Omental fat pad (tissue), 4 donors: ENCODE data around the gene CFAP77. TPM values are rescaled to one million over a fixed set of nuclear protein-coding genes. Genes with fewer than 3 reads are reported as not detected.

Source experiments
- ATAC-seq: fragments of 150-250 bp; one replicate; pipeline ENCODE4 v1.9.1; 2016; ENCODE audit warnings: mild to moderate bottlenecking, moderate library complexity; ENCODE audit not compliant: low FRiP score
- DNase-seq: peaks from one replicate; pipeline ENCODE4 v3.0.0-alpha.2; 2019; ENCODE audit warnings: low spot score
- CTCF ChIP-seq, 3 donors: fragments of 450-650 bp; IDR thresholded peaks; one replicate each; pipeline ENCODE4 v1.5.1; 2016 to 2017; ENCODE audit warnings: antibody characterized with exemption in 3 of 3, mild to moderate bottlenecking in 3 of 3, moderate library complexity in 2 of 3
- total RNA-seq, 4 donors: library from RNA; depleted of rRNA; stranded (reverse); fragments of >200 nt; gene quantifications; one replicate each; pipeline ENCODE4 v1.1.0, GENCODE V29; 2016

CFAP77 gene
- total RNA-seq, 4 donors from 2014 or later = not detected

- no peak for TF ChIP-seq CTCF (IDR thresholded peaks at IDR 0.05)
- DNase-seq = no peak
- no peak for ATAC-seq
These were observed 128.1 kb downstream of the CFAP77 start for GRCh38 chr9:132538071-132538470.

- no peak for TF ChIP-seq CTCF (IDR thresholded peaks at IDR 0.05)
- DNase-seq (no peak), ATAC-seq (no peak)
These were observed 129.1 kb downstream of the CFAP77 start for GRCh38 chr9:132539096-132539495.

- ATAC-seq = no peak
- no peak for TF ChIP-seq CTCF (IDR thresholded peaks at IDR 0.05)
- DNase-seq = no peak
These were observed 131.0 kb downstream of the CFAP77 start for GRCh38 chr9:132541051-132541450.

GRCh38 chr9:132541870-132542830 is 132.1 kb downstream of the CFAP77 start:
- ATAC-seq = no peak
- TF ChIP-seq CTCF (IDR thresholded peaks at IDR 0.05) = no peak
- DNase-seq = no peak

GRCh38 chr9:132543251-132543650 is 133.2 kb downstream of the CFAP77 start:
- peak; percentile 11 for ATAC-seq
- DNase-seq = no peak
- no peak for TF ChIP-seq CTCF (IDR thresholded peaks at IDR 0.05)

GRCh38 chr9:132543960-132544359 is 133.9 kb downstream of the CFAP77 start:
- TF ChIP-seq CTCF (IDR thresholded peaks at IDR 0.05) = no peak
- ATAC-seq (no peak), DNase-seq (no peak)

GRCh38 chr9:132545578-132545977 is 135.6 kb downstream of the CFAP77 start:
- TF ChIP-seq CTCF (IDR thresholded peaks at IDR 0.05) = no peak
- ATAC-seq (no peak), DNase-seq (no peak)
